ENCODE data around the gene RAB29.
"Not testable (repeated sequence)": the region's sequence is repeated elsewhere in the genome, so short reads cannot be mapped to it uniquely, and the experiment has no call there.

The RAB29 gene

GRCh38 chr1:205739348-205740160, 35.7 kb downstream of the RAB29 start:
- no peak for TF ChIP-seq CTCF (IDR thresholded peaks at IDR 0.05; ENCODE audit: extremely low read depth, missing control alignments)
- DNase-seq (ENCODE audit: low spot score), result no peak

DNA sequence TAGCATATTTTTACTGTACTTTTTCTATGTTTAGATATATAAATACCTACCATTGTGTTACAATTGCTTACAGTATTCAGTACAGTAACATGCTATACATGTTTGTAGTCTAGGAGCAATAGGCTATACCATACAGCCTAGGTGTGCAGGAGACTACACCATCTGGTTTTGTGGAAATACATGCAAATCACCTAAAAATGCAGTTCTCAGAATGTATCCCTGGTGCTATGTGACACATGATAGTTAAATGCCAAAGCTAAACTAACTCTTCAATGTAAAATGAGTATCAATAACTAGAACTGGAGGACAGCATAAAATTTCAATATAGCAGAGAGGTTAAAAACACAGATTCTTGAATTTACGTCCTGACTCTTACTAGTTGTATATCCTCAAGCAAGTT, 40.1 kb downstream of the RAB29 start:
- no peak for TF ChIP-seq CTCF (IDR thresholded peaks at IDR 0.05; ENCODE audit: extremely low read depth, missing control alignments)
- DNase-seq (ENCODE audit: low spot score), result no peak

DNA sequence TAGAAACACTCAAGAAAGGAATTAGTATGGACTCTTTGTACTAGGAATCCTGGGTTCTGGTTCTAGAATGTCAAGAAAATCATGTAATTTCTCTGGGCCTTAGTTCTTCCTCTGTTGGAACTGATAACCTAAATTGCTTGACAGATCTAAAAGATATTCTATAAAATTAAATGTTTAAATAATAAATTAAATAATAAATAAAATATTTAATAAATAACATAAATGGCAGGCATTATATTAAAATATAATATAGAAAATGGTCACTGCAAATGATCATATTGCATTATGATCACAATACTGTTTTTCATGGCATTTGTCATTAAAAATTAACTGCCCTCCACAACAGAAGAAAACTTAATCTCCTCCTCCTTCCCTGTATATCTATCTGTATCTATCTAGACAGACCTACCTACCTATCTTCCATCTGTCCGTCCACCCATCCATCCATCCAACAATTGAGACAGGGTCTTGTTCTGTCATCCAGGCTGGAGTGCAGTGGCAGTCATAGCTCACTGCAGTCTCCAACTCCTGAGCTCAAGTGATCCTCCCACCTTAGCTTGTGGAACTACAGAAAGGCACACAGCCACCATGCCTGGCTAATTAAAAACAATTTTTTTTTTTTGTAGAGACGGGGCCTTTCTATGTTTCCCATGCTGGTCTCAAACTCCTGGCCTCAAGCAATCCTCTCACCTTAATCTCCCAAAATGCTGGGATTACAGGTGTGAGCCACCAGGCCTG, 41.7 kb downstream of the RAB29 start:
- TF ChIP-seq CTCF (IDR thresholded peaks at IDR 0.05; ENCODE audit: extremely low read depth, missing control alignments), result no peak
- no peak for DNase-seq (ENCODE audit: low spot score)

- no peak for TF ChIP-seq CTCF (IDR thresholded peaks at IDR 0.05; ENCODE audit: extremely low read depth, missing control alignments)
- DNase-seq (ENCODE audit: low spot score), result no peak
Measured at GRCh38 chr1:205729945-205730610, 45.2 kb downstream of the RAB29 start.

DNA sequence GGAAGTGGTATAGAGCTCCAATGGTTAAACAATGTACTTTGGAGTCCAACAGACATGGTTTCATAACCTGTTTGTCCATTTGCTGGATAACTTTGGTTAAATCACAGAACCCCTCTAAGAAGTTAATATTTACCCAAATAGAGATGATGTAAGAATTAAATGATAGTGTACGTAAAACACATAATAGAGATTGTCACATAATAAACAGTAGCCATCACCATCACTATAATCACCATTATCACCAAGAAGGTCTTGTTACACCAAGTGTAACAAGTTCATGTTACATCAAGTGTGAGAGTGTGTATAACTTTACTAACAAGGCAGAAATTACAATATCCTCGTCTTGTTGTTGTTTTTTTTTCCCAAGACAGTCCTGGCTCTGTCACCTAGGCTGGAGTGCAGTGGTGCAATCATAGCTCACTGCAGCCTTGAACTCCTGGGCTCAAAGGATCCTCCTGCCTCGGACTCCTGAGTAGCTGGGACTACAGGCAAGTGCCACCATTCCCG, 48.6 kb downstream of the RAB29 start:
- no peak for DNase-seq (ENCODE audit: low spot score)
- TF ChIP-seq CTCF (IDR thresholded peaks at IDR 0.05; ENCODE audit: extremely low read depth, missing control alignments), result no peak

DNA sequence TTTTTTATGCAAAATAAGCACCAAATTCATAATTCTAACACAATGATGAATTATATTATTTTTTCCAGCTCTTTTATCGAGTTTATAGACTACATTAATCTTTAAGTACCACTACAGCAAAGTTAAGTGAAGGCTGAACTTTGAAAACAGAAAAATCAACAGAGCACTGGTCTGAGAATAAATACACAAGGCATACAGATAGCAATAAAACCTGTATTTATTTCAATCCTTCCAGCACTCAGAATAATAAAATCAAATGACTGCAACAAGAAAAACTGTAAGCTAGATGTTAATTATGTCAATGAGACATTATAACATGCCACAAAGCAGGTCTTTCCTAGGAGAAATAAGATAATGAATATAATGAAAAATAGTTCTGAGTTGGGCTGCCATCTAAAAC, 49.8 kb downstream of the RAB29 start:
- no peak for TF ChIP-seq CTCF (IDR thresholded peaks at IDR 0.05; ENCODE audit: extremely low read depth, missing control alignments)
- no peak for DNase-seq (ENCODE audit: low spot score)

GRCh38 chr1:205720740-205721139, 54.5 kb downstream of the RAB29 start:
- not testable (repeated sequence) for DNase-seq (ENCODE audit: low spot score)

Data from GM20000 (cell line).